Measurements from ENCODE around the gene RTBDN.

- TF ChIP-seq GATA2 (IDR thresholded peaks at IDR 0.05; ENCODE audit: low read depth, low read length) (no peak), GATA3 (IDR thresholded peaks at IDR 0.05; ENCODE audit: low read depth, low read length) (no peak)
Measured at GRCh38 chr19:12836529-12836863, 2.1 kb upstream of the RTBDN start.

Data from SH-SY5Y (cell line).